HepG2 (cell line): ENCODE measurements around the gene SYS1. TPM values are rescaled to one million over a fixed set of nuclear protein-coding genes. Genes with fewer than 3 reads are reported as not detected.

Source experiments
- REPIN1 ChIP-seq: sonication (generic); formaldehyde crosslinking; IDR thresholded peaks from 2 replicates; pipeline ENCODE4 v1.8.0; 2022; ENCODE audit warnings: missing genetic modification reagents, low read depth, mild to moderate bottlenecking, borderline replicate concordance
- SAFB2 ChIP-seq: sonication (generic); formaldehyde crosslinking; IDR thresholded peaks from 2 replicates; pipeline ENCODE4 v1.5.1; 2020; ENCODE audit warnings: missing genetic modification reagents, low read depth, mild to moderate bottlenecking, borderline replicate concordance
- STAG1 ChIP-seq: sonication (generic); formaldehyde crosslinking; IDR thresholded peaks from 2 replicates; pipeline ENCODE4 v1.4.0; 2020; ENCODE audit warnings: missing genetic modification reagents
- THYN1 ChIP-seq: sonication (generic); formaldehyde crosslinking; IDR thresholded peaks from 2 replicates; pipeline ENCODE4 v1.8.1; 2023; ENCODE audit warnings: low read depth, mild to moderate bottlenecking, moderate library complexity, missing genetic modification reagents, borderline replicate concordance
- ZBTB7B ChIP-seq: sonication (generic); formaldehyde crosslinking; IDR thresholded peaks from 2 replicates; pipeline ENCODE4 v1.4.0; 2020; ENCODE audit warnings: missing genetic modification reagents
- ZNF510 ChIP-seq: sonication (generic); formaldehyde crosslinking; IDR thresholded peaks from 2 replicates; pipeline ENCODE4 v1.4.0; 2020; ENCODE audit warnings: low read depth, mild to moderate bottlenecking, missing genetic modification reagents
- ZNF598 ChIP-seq: sonication (generic); formaldehyde crosslinking; IDR thresholded peaks from 2 replicates; pipeline ENCODE4 v1.5.1; 2020; ENCODE audit warnings: mild to moderate bottlenecking, missing genetic modification reagents, borderline replicate concordance
- polyA plus RNA-seq, 8 experiments: library from polyadenylated mRNA; depleted of rRNA in 3 of 8; stranded (reverse) in 7 of 8; unstranded in 1 of 8; fragments of >200 nt; fragmentation: Illumina TruSeq in 4 of 8; extraction: Trizol in 4 of 8; gene quantifications; 2 replicates each; pipeline versions ENCODE4 v1.2.1 to v1.2.3, GENCODE V29; 2011 to 2016; ENCODE audit warnings: low read depth in 4 of 8, missing spikeins in 1 of 8, mixed read lengths in 1 of 8; ENCODE audit not compliant: insufficient read depth in 1 of 8
- total RNA-seq, 5 experiments: library from RNA; depleted of rRNA; stranded (reverse); fragments of >200 nt; fragmentation: Illumina TruSeq; extraction: Trizol; gene quantifications; 2 replicates each; pipeline ENCODE4 v1.2.3, GENCODE V29; 2016; ENCODE audit warnings: low read depth in 1 of 5
- TF ChIP-seq, protein P1 (sequence below): fragments of 450-650 bp; IDR thresholded peaks from 2 replicates; pipeline ENCODE4 v1.6.1; 2017; ENCODE audit warnings: mild to moderate bottlenecking
- TF ChIP-seq, protein P2 (sequence below), 2 experiments: IDR thresholded peaks; 2 replicates each; pipeline ENCODE4 v1.6.1; 2011 to 2012; ENCODE audit warnings: low read length in 2 of 2, borderline replicate concordance in 1 of 2, low read depth in 1 of 2, mild to moderate bottlenecking in 1 of 2, moderate library complexity in 1 of 2
- TF ChIP-seq, protein P3 (sequence below): sonication (generic); formaldehyde crosslinking; IDR thresholded peaks from 2 replicates; pipeline ENCODE4 v1.4.0; 2020; ENCODE audit warnings: missing genetic modification reagents
- TF ChIP-seq, protein P4 (sequence below): sonication (generic); formaldehyde crosslinking; IDR thresholded peaks from 2 replicates; pipeline ENCODE4 v1.5.0; 2020; ENCODE audit warnings: mild to moderate bottlenecking, missing genetic modification reagents
- TF ChIP-seq, protein P5 (sequence below): sonication (generic); formaldehyde crosslinking; IDR thresholded peaks from 2 replicates; pipeline ENCODE4 v1.4.0; 2020; ENCODE audit warnings: mild to moderate bottlenecking, low read depth, missing genetic modification reagents

The SYS1 gene
- total and polyA plus RNA-seq, 2 of the 13 experiments (the other 11 are each of a cell fraction or from before 2014, with no cell fraction given) = 38.3 to 65.6 TPM

DNA sequence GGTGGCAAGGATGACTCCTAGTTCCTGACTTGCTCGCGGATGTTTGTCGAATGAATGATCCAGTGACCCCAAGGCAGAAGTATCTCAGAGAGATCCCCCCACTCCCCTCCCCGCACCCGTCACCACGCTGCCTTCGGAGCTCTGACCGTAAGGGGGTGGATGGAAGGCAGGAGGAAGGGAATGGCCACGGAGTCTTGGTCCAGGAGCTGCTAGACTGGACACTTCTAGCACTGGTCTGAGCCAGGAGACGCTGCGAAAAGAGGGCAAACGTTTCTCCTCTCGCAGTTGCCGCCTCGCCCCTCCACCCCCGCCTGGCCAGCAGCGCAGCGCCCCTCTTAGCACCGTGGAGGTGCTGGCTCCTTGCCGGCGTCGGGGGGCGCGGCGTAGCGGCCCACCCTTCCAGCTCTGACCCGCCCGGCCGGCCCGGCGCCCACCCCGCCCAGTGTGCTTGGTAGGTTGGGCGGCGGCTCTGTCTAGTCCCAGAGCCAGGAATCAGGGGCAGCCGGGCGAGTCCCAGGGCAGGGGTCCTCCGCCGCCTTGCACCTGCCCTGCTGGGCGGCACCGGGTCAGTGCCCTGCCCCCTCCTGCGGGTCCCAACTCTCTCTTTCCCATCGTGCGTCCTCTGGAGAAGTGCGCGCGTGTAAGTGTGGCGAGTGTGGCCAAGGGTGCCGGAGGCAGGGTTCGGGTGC is 42.8 kb downstream of the SYS1 start (continued):
- TF ChIP-seq, protein P1, sequence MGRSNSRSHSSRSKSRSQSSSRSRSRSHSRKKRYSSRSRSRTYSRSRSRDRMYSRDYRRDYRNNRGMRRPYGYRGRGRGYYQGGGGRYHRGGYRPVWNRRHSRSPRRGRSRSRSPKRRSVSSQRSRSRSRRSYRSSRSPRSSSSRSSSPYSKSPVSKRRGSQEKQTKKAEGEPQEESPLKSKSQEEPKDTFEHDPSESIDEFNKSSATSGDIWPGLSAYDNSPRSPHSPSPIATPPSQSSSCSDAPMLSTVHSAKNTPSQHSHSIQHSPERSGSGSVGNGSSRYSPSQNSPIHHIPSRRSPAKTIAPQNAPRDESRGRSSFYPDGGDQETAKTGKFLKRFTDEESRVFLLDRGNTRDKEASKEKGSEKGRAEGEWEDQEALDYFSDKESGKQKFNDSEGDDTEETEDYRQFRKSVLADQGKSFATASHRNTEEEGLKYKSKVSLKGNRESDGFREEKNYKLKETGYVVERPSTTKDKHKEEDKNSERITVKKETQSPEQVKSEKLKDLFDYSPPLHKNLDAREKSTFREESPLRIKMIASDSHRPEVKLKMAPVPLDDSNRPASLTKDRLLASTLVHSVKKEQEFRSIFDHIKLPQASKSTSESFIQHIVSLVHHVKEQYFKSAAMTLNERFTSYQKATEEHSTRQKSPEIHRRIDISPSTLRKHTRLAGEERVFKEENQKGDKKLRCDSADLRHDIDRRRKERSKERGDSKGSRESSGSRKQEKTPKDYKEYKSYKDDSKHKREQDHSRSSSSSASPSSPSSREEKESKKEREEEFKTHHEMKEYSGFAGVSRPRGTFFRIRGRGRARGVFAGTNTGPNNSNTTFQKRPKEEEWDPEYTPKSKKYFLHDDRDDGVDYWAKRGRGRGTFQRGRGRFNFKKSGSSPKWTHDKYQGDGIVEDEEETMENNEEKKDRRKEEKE = no peak
- TF ChIP-seq, protein P2, sequence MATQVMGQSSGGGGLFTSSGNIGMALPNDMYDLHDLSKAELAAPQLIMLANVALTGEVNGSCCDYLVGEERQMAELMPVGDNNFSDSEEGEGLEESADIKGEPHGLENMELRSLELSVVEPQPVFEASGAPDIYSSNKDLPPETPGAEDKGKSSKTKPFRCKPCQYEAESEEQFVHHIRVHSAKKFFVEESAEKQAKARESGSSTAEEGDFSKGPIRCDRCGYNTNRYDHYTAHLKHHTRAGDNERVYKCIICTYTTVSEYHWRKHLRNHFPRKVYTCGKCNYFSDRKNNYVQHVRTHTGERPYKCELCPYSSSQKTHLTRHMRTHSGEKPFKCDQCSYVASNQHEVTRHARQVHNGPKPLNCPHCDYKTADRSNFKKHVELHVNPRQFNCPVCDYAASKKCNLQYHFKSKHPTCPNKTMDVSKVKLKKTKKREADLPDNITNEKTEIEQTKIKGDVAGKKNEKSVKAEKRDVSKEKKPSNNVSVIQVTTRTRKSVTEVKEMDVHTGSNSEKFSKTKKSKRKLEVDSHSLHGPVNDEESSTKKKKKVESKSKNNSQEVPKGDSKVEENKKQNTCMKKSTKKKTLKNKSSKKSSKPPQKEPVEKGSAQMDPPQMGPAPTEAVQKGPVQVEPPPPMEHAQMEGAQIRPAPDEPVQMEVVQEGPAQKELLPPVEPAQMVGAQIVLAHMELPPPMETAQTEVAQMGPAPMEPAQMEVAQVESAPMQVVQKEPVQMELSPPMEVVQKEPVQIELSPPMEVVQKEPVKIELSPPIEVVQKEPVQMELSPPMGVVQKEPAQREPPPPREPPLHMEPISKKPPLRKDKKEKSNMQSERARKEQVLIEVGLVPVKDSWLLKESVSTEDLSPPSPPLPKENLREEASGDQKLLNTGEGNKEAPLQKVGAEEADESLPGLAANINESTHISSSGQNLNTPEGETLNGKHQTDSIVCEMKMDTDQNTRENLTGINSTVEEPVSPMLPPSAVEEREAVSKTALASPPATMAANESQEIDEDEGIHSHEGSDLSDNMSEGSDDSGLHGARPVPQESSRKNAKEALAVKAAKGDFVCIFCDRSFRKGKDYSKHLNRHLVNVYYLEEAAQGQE (IDR thresholded peaks at IDR 0.05; ENCODE audit: borderline replicate concordance in 1 of 2, low read depth in 1 of 2, low read length in 2 of 2) = no peak
- TF ChIP-seq, protein P3, sequence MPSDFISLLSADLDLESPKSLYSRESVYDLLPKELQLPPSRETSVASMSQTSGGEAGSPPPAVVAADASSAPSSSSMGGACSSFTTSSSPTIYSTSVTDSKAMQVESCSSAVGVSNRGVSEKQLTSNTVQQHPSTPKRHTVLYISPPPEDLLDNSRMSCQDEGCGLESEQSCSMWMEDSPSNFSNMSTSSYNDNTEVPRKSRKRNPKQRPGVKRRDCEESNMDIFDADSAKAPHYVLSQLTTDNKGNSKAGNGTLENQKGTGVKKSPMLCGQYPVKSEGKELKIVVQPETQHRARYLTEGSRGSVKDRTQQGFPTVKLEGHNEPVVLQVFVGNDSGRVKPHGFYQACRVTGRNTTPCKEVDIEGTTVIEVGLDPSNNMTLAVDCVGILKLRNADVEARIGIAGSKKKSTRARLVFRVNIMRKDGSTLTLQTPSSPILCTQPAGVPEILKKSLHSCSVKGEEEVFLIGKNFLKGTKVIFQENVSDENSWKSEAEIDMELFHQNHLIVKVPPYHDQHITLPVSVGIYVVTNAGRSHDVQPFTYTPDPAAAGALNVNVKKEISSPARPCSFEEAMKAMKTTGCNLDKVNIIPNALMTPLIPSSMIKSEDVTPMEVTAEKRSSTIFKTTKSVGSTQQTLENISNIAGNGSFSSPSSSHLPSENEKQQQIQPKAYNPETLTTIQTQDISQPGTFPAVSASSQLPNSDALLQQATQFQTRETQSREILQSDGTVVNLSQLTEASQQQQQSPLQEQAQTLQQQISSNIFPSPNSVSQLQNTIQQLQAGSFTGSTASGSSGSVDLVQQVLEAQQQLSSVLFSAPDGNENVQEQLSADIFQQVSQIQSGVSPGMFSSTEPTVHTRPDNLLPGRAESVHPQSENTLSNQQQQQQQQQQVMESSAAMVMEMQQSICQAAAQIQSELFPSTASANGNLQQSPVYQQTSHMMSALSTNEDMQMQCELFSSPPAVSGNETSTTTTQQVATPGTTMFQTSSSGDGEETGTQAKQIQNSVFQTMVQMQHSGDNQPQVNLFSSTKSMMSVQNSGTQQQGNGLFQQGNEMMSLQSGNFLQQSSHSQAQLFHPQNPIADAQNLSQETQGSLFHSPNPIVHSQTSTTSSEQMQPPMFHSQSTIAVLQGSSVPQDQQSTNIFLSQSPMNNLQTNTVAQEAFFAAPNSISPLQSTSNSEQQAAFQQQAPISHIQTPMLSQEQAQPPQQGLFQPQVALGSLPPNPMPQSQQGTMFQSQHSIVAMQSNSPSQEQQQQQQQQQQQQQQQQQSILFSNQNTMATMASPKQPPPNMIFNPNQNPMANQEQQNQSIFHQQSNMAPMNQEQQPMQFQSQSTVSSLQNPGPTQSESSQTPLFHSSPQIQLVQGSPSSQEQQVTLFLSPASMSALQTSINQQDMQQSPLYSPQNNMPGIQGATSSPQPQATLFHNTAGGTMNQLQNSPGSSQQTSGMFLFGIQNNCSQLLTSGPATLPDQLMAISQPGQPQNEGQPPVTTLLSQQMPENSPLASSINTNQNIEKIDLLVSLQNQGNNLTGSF = no peak
- TF ChIP-seq ZNF598 (CRISPR knock-in tag) (peak; percentile 75; the same call in 1 of the 2 replicates), ZBTB7B (CRISPR knock-in tag) (peak; percentile 78; the same call in 1 of the 2 replicates), STAG1 (CRISPR knock-in tag) (no peak), SAFB2 (CRISPR knock-in tag) (peak; percentile 88; the same call in 1 of the 2 replicates), THYN1 (no peak), ZNF510 (CRISPR knock-in tag) (no peak), REPIN1 (peak; percentile 29; the same call in 1 of the 2 replicates)
- TF ChIP-seq, protein P4, sequence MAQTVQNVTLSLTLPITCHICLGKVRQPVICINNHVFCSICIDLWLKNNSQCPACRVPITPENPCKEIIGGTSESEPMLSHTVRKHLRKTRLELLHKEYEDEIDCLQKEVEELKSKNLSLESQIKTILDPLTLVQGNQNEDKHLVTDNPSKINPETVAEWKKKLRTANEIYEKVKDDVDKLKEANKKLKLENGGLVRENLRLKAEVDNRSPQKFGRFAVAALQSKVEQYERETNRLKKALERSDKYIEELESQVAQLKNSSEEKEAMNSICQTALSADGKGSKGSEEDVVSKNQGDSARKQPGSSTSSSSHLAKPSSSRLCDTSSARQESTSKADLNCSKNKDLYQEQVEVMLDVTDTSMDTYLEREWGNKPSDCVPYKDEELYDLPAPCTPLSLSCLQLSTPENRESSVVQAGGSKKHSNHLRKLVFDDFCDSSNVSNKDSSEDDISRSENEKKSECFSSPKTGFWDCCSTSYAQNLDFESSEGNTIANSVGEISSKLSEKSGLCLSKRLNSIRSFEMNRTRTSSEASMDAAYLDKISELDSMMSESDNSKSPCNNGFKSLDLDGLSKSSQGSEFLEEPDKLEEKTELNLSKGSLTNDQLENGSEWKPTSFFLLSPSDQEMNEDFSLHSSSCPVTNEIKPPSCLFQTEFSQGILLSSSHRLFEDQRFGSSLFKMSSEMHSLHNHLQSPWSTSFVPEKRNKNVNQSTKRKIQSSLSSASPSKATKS (CRISPR knock-in tag) = no peak
- TF ChIP-seq, protein P5, sequence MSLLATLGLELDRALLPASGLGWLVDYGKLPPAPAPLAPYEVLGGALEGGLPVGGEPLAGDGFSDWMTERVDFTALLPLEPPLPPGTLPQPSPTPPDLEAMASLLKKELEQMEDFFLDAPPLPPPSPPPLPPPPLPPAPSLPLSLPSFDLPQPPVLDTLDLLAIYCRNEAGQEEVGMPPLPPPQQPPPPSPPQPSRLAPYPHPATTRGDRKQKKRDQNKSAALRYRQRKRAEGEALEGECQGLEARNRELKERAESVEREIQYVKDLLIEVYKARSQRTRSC = no peak
